ENCODE results near the gene ITPR1.

The ITPR1 gene

GRCh38 chr3:4492208-4493013 lies 737 bp upstream of the ITPR1 start:
- peak overlapping the region; percentile 86 for H3K4me3 ChIP-seq (ENCODE audit: low read length)
- peaks cover 6% of the 10 kb centered on the region for H3K4me1 ChIP-seq (ENCODE audit: insufficient read depth, low read length)
- WGBS, result under 1% methylated on average over 43 of the region's 43 CpGs
- peak overlapping the region; percentile 78 for H3K9ac ChIP-seq (ENCODE audit: low read depth, low read length)
- peak overlapping the region; percentile 93 for H3K27ac ChIP-seq (ENCODE audit: low read depth, low read length)
- H3K36me3 ChIP-seq (ENCODE audit: insufficient read depth, low read length), result no peaks in the 10 kb centered on the region
- peaks cover 49% of the 10 kb centered on the region for H3K27me3 ChIP-seq (ENCODE audit: insufficient read depth, low read length)
- no peaks in the 10 kb centered on the region for H3K9me3 ChIP-seq (ENCODE audit: insufficient read depth, low read depth, low read length)

DNA sequence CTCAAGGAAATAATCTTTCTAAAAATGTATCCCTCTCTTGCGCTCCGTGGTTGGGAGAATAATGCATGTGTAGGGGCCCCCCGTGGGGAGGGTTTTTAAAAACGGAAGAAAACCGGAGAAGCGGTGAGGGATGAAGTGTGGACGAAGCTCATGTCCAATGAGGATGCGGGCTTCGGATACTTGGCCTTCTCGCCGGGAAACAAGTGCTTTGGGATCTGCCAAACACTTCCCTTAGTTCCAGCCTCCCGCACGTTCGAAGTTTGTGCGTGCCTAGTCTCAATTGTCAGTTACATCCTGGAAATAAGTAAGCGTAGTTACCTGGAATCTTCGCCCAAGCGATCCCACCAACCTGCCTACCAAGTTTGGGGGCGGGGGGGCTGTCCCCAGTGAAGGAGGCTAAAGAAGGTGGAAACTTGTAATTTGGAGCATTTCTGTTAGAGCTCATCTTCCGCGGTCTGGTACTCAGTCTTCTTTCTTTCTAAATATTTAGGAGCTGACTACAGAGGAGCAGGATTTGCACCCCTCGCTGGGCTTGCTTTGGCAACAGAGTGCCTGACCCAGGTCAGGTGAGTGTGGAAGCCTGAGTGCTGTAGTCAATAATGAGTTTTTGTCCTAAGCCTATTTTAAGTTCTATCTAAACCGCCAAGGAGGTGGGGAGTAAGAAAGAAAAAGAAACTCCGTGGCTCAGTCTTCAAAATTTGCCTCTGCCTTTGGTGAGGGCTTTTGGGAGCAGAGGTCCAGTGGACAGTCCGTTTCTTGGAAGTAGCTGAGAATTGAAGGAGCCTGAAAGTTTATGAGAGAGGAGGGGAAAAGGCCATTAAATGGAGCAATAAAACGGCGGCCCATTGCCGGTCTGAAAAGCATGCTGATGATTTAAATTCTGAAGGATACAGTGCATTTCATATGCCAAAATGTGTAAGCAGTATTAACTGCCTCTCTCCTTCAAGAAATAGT lies 1.1 kb downstream of the ITPR1 start:
- WGBS, result 20% methylated on average over 28 of the region's 28 CpGs
- no peaks in the 10 kb centered on the region for H3K36me3 ChIP-seq (ENCODE audit: insufficient read depth, low read length)
- no peak overlapping the region for H3K9ac ChIP-seq (ENCODE audit: low read depth, low read length)
- H3K9me3 ChIP-seq (ENCODE audit: insufficient read depth, low read depth, low read length), result no peaks in the 10 kb centered on the region
- peak overlapping the region; percentile 86 for H3K4me3 ChIP-seq (ENCODE audit: low read length)
- peaks cover 6% of the 10 kb centered on the region for H3K4me1 ChIP-seq (ENCODE audit: insufficient read depth, low read length)
- H3K27ac ChIP-seq (ENCODE audit: low read depth, low read length), result no peak overlapping the region
- H3K27me3 ChIP-seq (ENCODE audit: insufficient read depth, low read length), result peaks cover 44% of the 10 kb centered on the region

GRCh38 chr3:4494895-4495264 lies 1.7 kb downstream of the ITPR1 start:
- Histone ChIP-seq H3K27me3 (ENCODE audit: insufficient read depth, low read length) (peaks cover 44% of the 10 kb centered on the region), H3K9me3 (ENCODE audit: insufficient read depth, low read depth, low read length) (no peaks in the 10 kb centered on the region)

GRCh38 chr3:4495294-4496086 lies 2.3 kb downstream of the ITPR1 start:
- Histone ChIP-seq H3K9ac (ENCODE audit: low read depth, low read length) (no peak overlapping the region), H3K4me1 (ENCODE audit: insufficient read depth, low read length) (peaks cover 6% of the 10 kb centered on the region), H3K36me3 (ENCODE audit: insufficient read depth, low read length) (no peaks in the 10 kb centered on the region), H3K4me3 (ENCODE audit: low read length) (no peak overlapping the region), H3K9me3 (ENCODE audit: insufficient read depth, low read depth, low read length) (no peaks in the 10 kb centered on the region), H3K27ac (ENCODE audit: low read depth, low read length) (no peak overlapping the region), H3K27me3 (ENCODE audit: insufficient read depth, low read length) (peaks cover 40% of the 10 kb centered on the region)
- WGBS, result 96% methylated on average over 3 of the region's 3 CpGs

More at GRCh38 chr3:4494895-4495264, 1.7 kb downstream of the ITPR1 start:
- WGBS, result 85% methylated on average over 4 of the region's 4 CpGs
- Histone ChIP-seq H3K27ac (ENCODE audit: low read depth, low read length) (no peak overlapping the region), H3K36me3 (ENCODE audit: insufficient read depth, low read length) (no peaks in the 10 kb centered on the region), H3K9ac (ENCODE audit: low read depth, low read length) (no peak overlapping the region), H3K4me1 (ENCODE audit: insufficient read depth, low read length) (peaks cover 6% of the 10 kb centered on the region), H3K4me3 (ENCODE audit: low read length) (no peak overlapping the region)

DNA sequence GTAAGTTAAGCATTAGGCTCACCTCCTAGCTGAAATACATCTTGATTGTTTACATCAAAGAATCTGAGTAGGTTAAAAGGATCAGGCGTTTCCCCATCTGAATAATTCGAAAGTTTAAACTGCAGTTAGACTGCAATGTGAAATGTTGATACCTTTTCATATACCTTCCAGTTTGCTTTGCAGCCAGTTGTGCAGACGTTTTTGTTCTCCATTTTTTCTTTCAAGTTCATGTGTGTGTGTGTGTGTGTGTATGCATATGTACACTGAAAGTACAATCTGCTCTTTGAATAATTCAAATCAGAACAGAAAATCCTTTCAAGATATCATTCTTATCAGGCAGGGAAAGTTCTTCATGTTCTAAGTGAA lies 2.9 kb downstream of the ITPR1 start:
- WGBS, result 90% methylated on average over 2 of the region's 3 CpGs
- H3K4me3 ChIP-seq (ENCODE audit: low read length), result no peak overlapping the region
- H3K9ac ChIP-seq (ENCODE audit: low read depth, low read length), result no peak overlapping the region
- H3K27me3 ChIP-seq (ENCODE audit: insufficient read depth, low read length), result peaks cover 34% of the 10 kb centered on the region
- H3K9me3 ChIP-seq (ENCODE audit: insufficient read depth, low read depth, low read length), result no peaks in the 10 kb centered on the region
- peaks cover 6% of the 10 kb centered on the region for H3K4me1 ChIP-seq (ENCODE audit: insufficient read depth, low read length)
- no peaks in the 10 kb centered on the region for H3K36me3 ChIP-seq (ENCODE audit: insufficient read depth, low read length)
- H3K27ac ChIP-seq (ENCODE audit: low read depth, low read length), result no peak overlapping the region

DNA sequence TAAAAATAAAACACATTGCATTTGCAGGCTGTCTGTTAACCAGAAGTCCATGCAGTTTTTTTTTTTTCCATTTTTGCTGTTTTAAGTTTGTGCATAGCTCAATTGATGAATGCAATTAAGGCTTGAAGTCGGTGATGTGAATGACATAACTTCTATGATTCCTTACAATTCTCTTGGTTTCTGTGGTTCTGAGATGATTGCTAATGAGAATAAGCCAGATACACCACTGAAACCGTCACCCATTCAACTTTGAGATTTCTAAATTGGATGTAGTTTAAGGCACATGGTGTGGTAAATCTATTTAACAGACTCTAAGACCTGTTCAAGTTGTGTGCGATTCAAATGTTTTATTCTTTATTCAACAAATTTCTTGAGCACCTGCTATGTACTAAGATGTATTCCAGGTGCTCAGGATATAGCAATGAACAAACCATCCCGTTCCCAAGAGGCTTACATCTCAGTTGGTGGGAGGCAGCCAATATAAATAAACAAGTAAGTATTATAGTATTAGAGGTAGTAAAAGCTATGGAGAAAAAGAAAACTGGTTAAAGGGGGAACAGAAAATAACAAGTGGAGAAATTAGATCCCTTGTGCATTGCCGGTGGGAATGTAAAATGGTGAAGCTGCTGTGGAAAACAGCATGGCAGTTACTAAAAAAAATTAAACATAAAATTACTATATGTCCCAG lies 4.0 kb downstream of the ITPR1 start:
- Histone ChIP-seq H3K9ac (ENCODE audit: low read depth, low read length) (no peak overlapping the region), H3K27me3 (ENCODE audit: insufficient read depth, low read length) (peaks cover 25% of the 10 kb centered on the region), H3K36me3 (ENCODE audit: insufficient read depth, low read length) (no peaks in the 10 kb centered on the region), H3K4me3 (ENCODE audit: low read length) (no peak overlapping the region), H3K4me1 (ENCODE audit: insufficient read depth, low read length) (peaks cover 6% of the 10 kb centered on the region), H3K9me3 (ENCODE audit: insufficient read depth, low read depth, low read length) (no peaks in the 10 kb centered on the region), H3K27ac (ENCODE audit: low read depth, low read length) (no peak overlapping the region)
- WGBS, result 64% methylated on average over 4 of the region's 5 CpGs

- H3K9ac ChIP-seq (ENCODE audit: low read depth, low read length), result no peak overlapping the region
- no peak overlapping the region for H3K27ac ChIP-seq (ENCODE audit: low read depth, low read length)
These were observed 4.7 kb downstream of the ITPR1 start for GRCh38 chr3:4497843-4498324.

GRCh38 chr3:4498446-4498845 lies 5.3 kb downstream of the ITPR1 start:
- no peak overlapping the region for H3K4me3 ChIP-seq (ENCODE audit: low read length)
- 91% methylated on average over 5 of the region's 5 CpGs for WGBS

More at GRCh38 chr3:4497843-4498324, 4.7 kb downstream of the ITPR1 start:
- H3K9me3 ChIP-seq (ENCODE audit: insufficient read depth, low read depth, low read length), result no peaks in the 10 kb centered on the region
- H3K27me3 ChIP-seq (ENCODE audit: insufficient read depth, low read length), result peaks cover 25% of the 10 kb centered on the region
- 65% methylated on average over 1 of the region's 1 CpG for WGBS
- H3K4me3 ChIP-seq (ENCODE audit: low read length), result no peak overlapping the region
- no peaks in the 10 kb centered on the region for H3K36me3 ChIP-seq (ENCODE audit: insufficient read depth, low read length)
- H3K4me1 ChIP-seq (ENCODE audit: insufficient read depth, low read length), result peaks cover 6% of the 10 kb centered on the region

DNA sequence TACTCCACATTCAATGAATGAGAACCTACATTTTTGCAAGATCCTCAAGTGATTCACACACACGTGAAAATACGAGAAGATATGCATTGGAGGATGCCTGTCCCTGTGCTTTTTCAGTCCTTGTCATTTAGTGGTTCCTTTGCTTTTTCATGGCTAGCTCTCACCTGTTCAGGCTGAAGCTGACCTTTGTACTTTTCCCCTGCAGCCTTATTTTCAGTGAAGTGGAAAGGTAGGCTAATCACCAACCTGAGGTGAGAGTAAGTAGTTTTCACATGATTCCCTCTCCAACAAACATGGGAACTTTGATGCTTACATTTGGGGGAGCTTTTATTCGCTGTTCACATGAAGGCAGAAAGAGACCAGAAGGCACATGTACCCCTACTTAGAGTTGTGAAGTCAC lies 8.3 kb downstream of the ITPR1 start:
- Histone ChIP-seq H3K9me3 (ENCODE audit: insufficient read depth, low read depth, low read length) (no peaks in the 10 kb centered on the region), H3K4me1 (ENCODE audit: insufficient read depth, low read length) (peaks cover 10% of the 10 kb centered on the region)

More at GRCh38 chr3:4498446-4498845, 5.3 kb downstream of the ITPR1 start:
- Histone ChIP-seq H3K9me3 (ENCODE audit: insufficient read depth, low read depth, low read length) (no peaks in the 10 kb centered on the region), H3K36me3 (ENCODE audit: insufficient read depth, low read length) (no peaks in the 10 kb centered on the region), H3K27me3 (ENCODE audit: insufficient read depth, low read length) (peaks cover 24% of the 10 kb centered on the region), H3K27ac (ENCODE audit: low read depth, low read length) (no peak overlapping the region), H3K9ac (ENCODE audit: low read depth, low read length) (no peak overlapping the region), H3K4me1 (ENCODE audit: insufficient read depth, low read length) (peaks cover 6% of the 10 kb centered on the region)

GRCh38 chr3:4501927-4502326 lies 8.8 kb downstream of the ITPR1 start:
- no peak overlapping the region for H3K4me3 ChIP-seq (ENCODE audit: low read length)
- H3K9ac ChIP-seq (ENCODE audit: low read depth, low read length), result no peak overlapping the region
- no peaks in the 10 kb centered on the region for H3K36me3 ChIP-seq (ENCODE audit: insufficient read depth, low read length)
- whole genome bisulfite sequencing, result 94% methylated on average over 9 of the region's 9 CpGs
- H3K27ac ChIP-seq (ENCODE audit: low read depth, low read length), result no peak overlapping the region
- no peaks in the 10 kb centered on the region for H3K27me3 ChIP-seq (ENCODE audit: insufficient read depth, low read length)
- H3K9me3 ChIP-seq (ENCODE audit: insufficient read depth, low read depth, low read length), result no peaks in the 10 kb centered on the region
- H3K4me1 ChIP-seq (ENCODE audit: insufficient read depth, low read length), result peaks cover 10% of the 10 kb centered on the region

More for the DNA sequence above, 8.3 kb downstream of the ITPR1 start:
- no peaks in the 10 kb centered on the region for H3K36me3 ChIP-seq (ENCODE audit: insufficient read depth, low read length)
- WGBS, result 93% methylated on average over 3 of the region's 3 CpGs
- H3K27me3 ChIP-seq (ENCODE audit: insufficient read depth, low read length), result no peaks in the 10 kb centered on the region
- H3K4me3 ChIP-seq (ENCODE audit: low read length), result no peak overlapping the region
- H3K9ac ChIP-seq (ENCODE audit: low read depth, low read length), result no peak overlapping the region
- H3K27ac ChIP-seq (ENCODE audit: low read depth, low read length), result no peak overlapping the region

Data from HUES64 (cell line).